GM23338 (cell line): ENCODE data around the gene MEGF6. TPM values are rescaled to one million over a fixed set of nuclear protein-coding genes. Genes with fewer than 3 reads are reported as not detected.

ENCODE experiments used
- ATAC-seq: fragments of 200-7000 bp; cut with Tn5 transposase; 3 replicates; pipeline ENCODE4 v1.9.1; 2020
- DNase-seq: peaks from one replicate; pipeline ENCODE4 v3.0.0-alpha.2; 2015; ENCODE audit warnings: low spot score
- H2AFZ ChIP-seq: fragments of 200-600 bp; sonication (generic); 2 replicates; pipeline ENCODE4 v1.8.0; 2016; ENCODE audit warnings: antibody characterized with exemption, mild to moderate bottlenecking, moderate library complexity
- H3F3A ChIP-seq: fragments of 200-600 bp; sonication (generic); replicated peaks from 2 replicates; pipeline ENCODE4 v1.8.0; 2017; ENCODE audit warnings: antibody characterized with exemption, mixed run types, low read depth
- H3K27ac ChIP-seq: fragments of 200-600 bp; sonication (generic); 2 replicates; pipeline ENCODE4 v1.6.1; 2016; ENCODE audit warnings: low read depth
- H3K27me3 ChIP-seq: fragments of 200-600 bp; sonication (generic); 2 replicates; pipeline ENCODE4 v1.8.0; 2016; ENCODE audit warnings: mild to moderate bottlenecking, mixed run types, moderate library complexity; ENCODE audit not compliant: insufficient read depth
- H3K36me3 ChIP-seq: fragments of 200-600 bp; sonication (generic); 2 replicates; pipeline ENCODE4 v1.8.0; 2016; ENCODE audit warnings: mild to moderate bottlenecking; ENCODE audit not compliant: insufficient read depth
- H3K4me1 ChIP-seq: fragments of 200-600 bp; sonication (generic); 2 replicates; pipeline ENCODE4 v1.8.0; 2016; ENCODE audit warnings: mild to moderate bottlenecking, moderate library complexity; ENCODE audit not compliant: insufficient read depth
- H3K4me2 ChIP-seq: fragments of 200-600 bp; sonication (generic); 2 replicates; pipeline ENCODE4 v1.7.1; 2017; ENCODE audit warnings: mixed run types
- H3K4me3 ChIP-seq: fragments of 200-600 bp; sonication (generic); 2 replicates; pipeline ENCODE4 v1.6.1; 2016; ENCODE audit warnings: mixed run types
- H3K79me2 ChIP-seq: fragments of 200-600 bp; sonication (generic); replicated peaks from 2 replicates; pipeline ENCODE4 v1.8.0; 2017; ENCODE audit warnings: mild to moderate bottlenecking; ENCODE audit not compliant: insufficient read depth
- H3K9me2 ChIP-seq: fragments of 200-600 bp; sonication (generic); 2 replicates; pipeline ENCODE4 v1.8.0; 2017; ENCODE audit not compliant: insufficient read depth
- H4K20me1 ChIP-seq: fragments of 200-600 bp; sonication (generic); replicated peaks from 2 replicates; pipeline ENCODE4 v1.8.0; 2017; ENCODE audit warnings: mild to moderate bottlenecking; ENCODE audit not compliant: insufficient read depth
- H3K27ac Mint-ChIP-seq: 2 replicates; pipeline ENCODE4 v1.8.0; 2020; ENCODE audit warnings: inconsistent platforms, mild to moderate bottlenecking, moderate library complexity, mixed read lengths
- H3K27me3 Mint-ChIP-seq: 3 replicates; pipeline ENCODE4 v1.8.0; 2022; ENCODE audit warnings: low read depth, mild to moderate bottlenecking, moderate library complexity, mixed read lengths, inconsistent platforms; ENCODE audit not compliant: insufficient read depth, poor library complexity
- H3K36me3 Mint-ChIP-seq: 3 replicates; pipeline ENCODE4 v1.8.0; 2021; ENCODE audit warnings: low read depth, mild to moderate bottlenecking, inconsistent platforms, moderate library complexity, mixed read lengths
- H3K4me1 Mint-ChIP-seq: 3 replicates; pipeline ENCODE4 v1.8.0; 2020; ENCODE audit warnings: mild to moderate bottlenecking, inconsistent platforms, mixed read lengths
- H3K4me3 Mint-ChIP-seq: 3 replicates; pipeline ENCODE4 v1.8.0; 2021; ENCODE audit warnings: moderate library complexity, mild to moderate bottlenecking, inconsistent platforms, mixed read lengths
- H3K9me3 Mint-ChIP-seq: 3 replicates; pipeline ENCODE4 v1.8.0; 2020; ENCODE audit warnings: moderate library complexity, mild to moderate bottlenecking, inconsistent platforms, mixed read lengths
- CREB1 ChIP-seq: fragments of 250-450 bp; sonication (Bioruptor Pico); IDR thresholded peaks from 2 replicates; pipeline ENCODE4 v1.5.0; 2020; ENCODE audit warnings: low read depth, mild to moderate bottlenecking, moderate library complexity
- ETS1 ChIP-seq: IDR thresholded peaks from 2 replicates; pipeline ENCODE4 v1.6.1; 2016; ENCODE audit warnings: antibody characterized with exemption
- EZH2 ChIP-seq: fragments of 200-600 bp; sonication (generic); IDR thresholded peaks from one replicate; pipeline ENCODE4 v1.8.0; 2017; ENCODE audit warnings: antibody characterized with exemption, mild to moderate bottlenecking, low read depth; ENCODE audit not compliant: unreplicated experiment
- EZH2phosphoT487 ChIP-seq: fragments of 200-600 bp; sonication (generic); IDR thresholded peaks from one replicate; pipeline ENCODE4 v1.8.1; 2018; ENCODE audit warnings: antibody characterized with exemption; ENCODE audit not compliant: unreplicated experiment
- JUNB ChIP-seq: IDR thresholded peaks from one replicate; pipeline ENCODE4 v1.6.1; 2016; ENCODE audit warnings: antibody characterized with exemption; ENCODE audit not compliant: unreplicated experiment
- NANOG ChIP-seq: IDR thresholded peaks from 2 replicates; pipeline ENCODE4 v1.6.1; 2016; ENCODE audit warnings: antibody characterized with exemption, borderline replicate concordance
- POLR2AphosphoS5 ChIP-seq: IDR thresholded peaks from 2 replicates; pipeline ENCODE4 v1.6.1; 2016; ENCODE audit warnings: antibody characterized with exemption, low read depth
- REST ChIP-seq: IDR thresholded peaks from one replicate; pipeline ENCODE4 v1.6.1; 2018; ENCODE audit warnings: antibody characterized with exemption; ENCODE audit not compliant: unreplicated experiment
- STAT1 ChIP-seq: IDR thresholded peaks from one replicate; pipeline ENCODE4 v1.6.1; 2016; ENCODE audit warnings: antibody characterized with exemption; ENCODE audit not compliant: unreplicated experiment
- ZNF114 ChIP-seq: fragments of 250-450 bp; sonication (Bioruptor Pico); IDR thresholded peaks from 2 replicates; pipeline ENCODE4 v1.5.0; 2020; ENCODE audit warnings: mild to moderate bottlenecking, moderate library complexity
- ZNF331 ChIP-seq: fragments of 250-450 bp; sonication (Bioruptor Pico); IDR thresholded peaks from 2 replicates; pipeline ENCODE4 v1.5.0; 2020; ENCODE audit warnings: low read depth, mild to moderate bottlenecking, moderate library complexity
- polyA plus RNA-seq: library from polyadenylated mRNA; unstranded; fragments of >200 nt; fragmentation: Nextera tagmentation; extraction: Ambion mirVana; gene quantifications from 2 replicates; pipeline ENCODE4 v1.2.1, GENCODE V29; 2016
- total RNA-seq: library from RNA; depleted of rRNA; stranded (reverse); fragments of >200 nt; shearing (Covaris generic); gene quantifications from 2 replicates; pipeline ENCODE4 v1.2.3, GENCODE V29; 2014
- TF ChIP-seq, protein P1 (sequence below), 2 experiments: fragments of 200-600 bp in 1 of 2; sonication (generic) in 1 of 2; conservative IDR thresholded peaks; 2 replicates each; pipeline versions ENCODE4 v1.5.1 to v1.6.1; 2016 to 2017; ENCODE audit warnings: antibody characterized with exemption in 2 of 2, low read depth in 2 of 2, mild to moderate bottlenecking in 2 of 2, moderate library complexity in 1 of 2

Gene MEGF6
- total and polyA plus RNA-seq, 2 experiments from 2014 or later: 4.0 to 21.4 TPM

- TF ChIP-seq REST: no peak
- TF ChIP-seq EZH2: no peak
- TF ChIP-seq CREB1 (CRISPR knock-in tag): no peak
Observed at GRCh38 chr1:3519301-3519885, 91.9 kb downstream of the MEGF6 start (continued).

DNA sequence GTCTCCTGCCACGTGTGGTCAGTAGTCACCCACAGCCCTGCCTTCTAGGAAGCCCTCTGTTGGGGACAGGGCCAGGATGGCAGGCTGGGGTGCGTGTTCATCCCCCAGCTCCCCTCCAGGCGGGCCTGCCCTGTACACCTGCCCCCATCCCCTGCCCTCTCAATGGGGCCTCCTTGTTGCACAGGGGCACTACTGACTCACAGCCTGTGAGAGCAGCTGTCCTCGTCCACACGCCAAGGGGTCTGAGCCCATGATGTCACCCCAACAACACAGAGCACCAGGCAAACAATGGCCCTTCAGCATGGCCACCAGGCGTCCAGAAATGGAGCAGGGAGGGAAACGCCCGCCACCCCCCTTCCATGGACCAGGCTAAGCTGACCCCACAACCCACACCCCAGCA is 92.6 kb downstream of the MEGF6 start:
- no peaks in the 10 kb centered on the region for H3K79me2 ChIP-seq
- H3K4me3 Mint-ChIP-seq: no peak overlapping the region
- H3K4me2 ChIP-seq: no peak overlapping the region
- no peak overlapping the region for H2AFZ ChIP-seq
- DNase-seq: no peak
- no peaks in the 10 kb centered on the region for H4K20me1 ChIP-seq
- no peaks in the 10 kb centered on the region for H3K9me3 Mint-ChIP-seq
- H3K4me3 ChIP-seq: no peak overlapping the region
- no peaks in the 10 kb centered on the region for H3K36me3 Mint-ChIP-seq
- ATAC-seq: no peak
- no peaks in the 10 kb centered on the region for H3K27me3 ChIP-seq
- H3K4me1 ChIP-seq: no peaks in the 10 kb centered on the region
- peaks cover 2% of the 10 kb centered on the region for H3K27me3 Mint-ChIP-seq
- H3K27ac ChIP-seq: no peak overlapping the region
- no peaks in the 10 kb centered on the region for H3K4me1 Mint-ChIP-seq
- H3F3A ChIP-seq: no peaks in the 10 kb centered on the region
- H3K27ac Mint-ChIP-seq: no peak overlapping the region
- H3K9me2 ChIP-seq: no peaks in the 10 kb centered on the region
- no peaks in the 10 kb centered on the region for H3K36me3 ChIP-seq
- TF ChIP-seq ZNF114: no peak
- TF ChIP-seq JUNB: no peak
- TF ChIP-seq ZNF331 (CRISPR knock-in tag): no peak
- TF ChIP-seq REST: no peak
- TF ChIP-seq NANOG: no peak
- no peak for TF ChIP-seq ETS1
- TF ChIP-seq, protein P1, sequence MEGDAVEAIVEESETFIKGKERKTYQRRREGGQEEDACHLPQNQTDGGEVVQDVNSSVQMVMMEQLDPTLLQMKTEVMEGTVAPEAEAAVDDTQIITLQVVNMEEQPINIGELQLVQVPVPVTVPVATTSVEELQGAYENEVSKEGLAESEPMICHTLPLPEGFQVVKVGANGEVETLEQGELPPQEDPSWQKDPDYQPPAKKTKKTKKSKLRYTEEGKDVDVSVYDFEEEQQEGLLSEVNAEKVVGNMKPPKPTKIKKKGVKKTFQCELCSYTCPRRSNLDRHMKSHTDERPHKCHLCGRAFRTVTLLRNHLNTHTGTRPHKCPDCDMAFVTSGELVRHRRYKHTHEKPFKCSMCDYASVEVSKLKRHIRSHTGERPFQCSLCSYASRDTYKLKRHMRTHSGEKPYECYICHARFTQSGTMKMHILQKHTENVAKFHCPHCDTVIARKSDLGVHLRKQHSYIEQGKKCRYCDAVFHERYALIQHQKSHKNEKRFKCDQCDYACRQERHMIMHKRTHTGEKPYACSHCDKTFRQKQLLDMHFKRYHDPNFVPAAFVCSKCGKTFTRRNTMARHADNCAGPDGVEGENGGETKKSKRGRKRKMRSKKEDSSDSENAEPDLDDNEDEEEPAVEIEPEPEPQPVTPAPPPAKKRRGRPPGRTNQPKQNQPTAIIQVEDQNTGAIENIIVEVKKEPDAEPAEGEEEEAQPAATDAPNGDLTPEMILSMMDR (conservative IDR thresholded peaks at IDR 0.05; ENCODE audit: low read depth in 2 of 2): no peak
- TF ChIP-seq CREB1 (CRISPR knock-in tag): no peak
- TF ChIP-seq POLR2AphosphoS5: no peak
- no peak for TF ChIP-seq EZH2
- no peak for TF ChIP-seq EZH2phosphoT487
- no peak for TF ChIP-seq STAT1
